Upper lobe of left lung (tissue), 4 donors: ENCODE measurements around the gene SLC66A3.

Experiments
- EP300 ChIP-seq, 4 donors: sonication (generic); formaldehyde crosslinking; IDR thresholded peaks; one replicate each; pipeline ENCODE4 v1.5.1; 2017; ENCODE audit warnings: antibody characterized with exemption in 4 of 4, control low read depth in 2 of 4
- POLR2A ChIP-seq, 4 donors: fragments of 450-650 bp; IDR thresholded peaks; one replicate each; pipeline ENCODE4 v1.5.1; 2016 to 2017; ENCODE audit warnings: antibody characterized with exemption in 4 of 4, mild to moderate bottlenecking in 2 of 4
- POLR2AphosphoS5 ChIP-seq, 2 donors: sonication (generic); formaldehyde crosslinking; IDR thresholded peaks; one replicate each; pipeline ENCODE4 v1.5.1; 2017; ENCODE audit warnings: antibody characterized with exemption in 2 of 2
- TF ChIP-seq, protein P1 (sequence below), 6 experiments: fragments of 450-650 bp in 4 of 6; fragments of 200-600 bp in 2 of 6; sonication (generic) in 2 of 6; IDR thresholded peaks; one replicate each; pipeline ENCODE4 v1.5.1; 2016 to 2019; ENCODE audit warnings: antibody characterized with exemption in 6 of 6

GRCh38 chr2:11144077-11144737, 11.1 kb upstream of the SLC66A3 start:
- TF ChIP-seq, protein P1, sequence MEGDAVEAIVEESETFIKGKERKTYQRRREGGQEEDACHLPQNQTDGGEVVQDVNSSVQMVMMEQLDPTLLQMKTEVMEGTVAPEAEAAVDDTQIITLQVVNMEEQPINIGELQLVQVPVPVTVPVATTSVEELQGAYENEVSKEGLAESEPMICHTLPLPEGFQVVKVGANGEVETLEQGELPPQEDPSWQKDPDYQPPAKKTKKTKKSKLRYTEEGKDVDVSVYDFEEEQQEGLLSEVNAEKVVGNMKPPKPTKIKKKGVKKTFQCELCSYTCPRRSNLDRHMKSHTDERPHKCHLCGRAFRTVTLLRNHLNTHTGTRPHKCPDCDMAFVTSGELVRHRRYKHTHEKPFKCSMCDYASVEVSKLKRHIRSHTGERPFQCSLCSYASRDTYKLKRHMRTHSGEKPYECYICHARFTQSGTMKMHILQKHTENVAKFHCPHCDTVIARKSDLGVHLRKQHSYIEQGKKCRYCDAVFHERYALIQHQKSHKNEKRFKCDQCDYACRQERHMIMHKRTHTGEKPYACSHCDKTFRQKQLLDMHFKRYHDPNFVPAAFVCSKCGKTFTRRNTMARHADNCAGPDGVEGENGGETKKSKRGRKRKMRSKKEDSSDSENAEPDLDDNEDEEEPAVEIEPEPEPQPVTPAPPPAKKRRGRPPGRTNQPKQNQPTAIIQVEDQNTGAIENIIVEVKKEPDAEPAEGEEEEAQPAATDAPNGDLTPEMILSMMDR (IDR thresholded peaks at IDR 0.05) = no peak
- no peak for TF ChIP-seq POLR2AphosphoS5 (IDR thresholded peaks at IDR 0.05)
- TF ChIP-seq POLR2A (IDR thresholded peaks at IDR 0.05) = no peak
- TF ChIP-seq EP300 (IDR thresholded peaks at IDR 0.05) = no peak
